Heart left ventricle (tissue), 16 donors: ENCODE data around the gene FZD1. TPM values are rescaled to one million over a fixed set of nuclear protein-coding genes. Genes with fewer than 3 reads are reported as not detected.

ENCODE experiments used
- ATAC-seq, 4 donors: fragments of 200-7000 bp; cut with Tn5 transposase; one replicate each; pipeline ENCODE4 v1.9.1; 2020 to 2022; ENCODE audit warnings: moderate library complexity in 4 of 4, mild to moderate bottlenecking in 3 of 4, moderate number of reproducible peaks in 1 of 4
- DNase-seq, 5 donors: peaks; one replicate each; pipeline ENCODE4 v3.0.0-alpha.2; 2020
- H3K27ac ChIP-seq, 12 donors: fragments of 200-600 bp; sonication (generic) in 4 of 12; one replicate each; pipeline versions ENCODE4 v1.5.0 to v1.8.0; 2016 to 2022; ENCODE audit warnings: mild to moderate bottlenecking in 2 of 12
- H3K27me3 ChIP-seq, 9 donors: fragments of 200-600 bp; sonication (generic) in 2 of 9; one replicate each; pipeline versions ENCODE4 v1.5.1 to v1.8.0; 2016 to 2022; ENCODE audit warnings: mild to moderate bottlenecking in 3 of 9
- H3K36me3 ChIP-seq, 9 donors: fragments of 200-600 bp; sonication (generic) in 2 of 9; one replicate each; pipeline versions ENCODE4 v1.5.0 to v1.8.0; 2018 to 2022; ENCODE audit warnings: mild to moderate bottlenecking in 2 of 9
- H3K4me1 ChIP-seq, 12 donors: fragments of 200-600 bp; sonication (generic) in 4 of 12; one replicate each; pipeline versions ENCODE4 v1.5.0 to v1.8.0; 2016 to 2022; ENCODE audit warnings: mild to moderate bottlenecking in 3 of 12
- H3K4me3 ChIP-seq, 12 donors: fragments of 200-600 bp; sonication (generic) in 4 of 12; one replicate each; pipeline versions ENCODE4 v1.5.0 to v1.8.0; 2017 to 2022; ENCODE audit warnings: mild to moderate bottlenecking in 9 of 12, moderate library complexity in 4 of 12
- H3K9me3 ChIP-seq, 12 donors: fragments of 200-600 bp; sonication (generic) in 4 of 12; one replicate each; pipeline versions ENCODE4 v1.5.0 to v1.8.0; 2016 to 2022; ENCODE audit warnings: mild to moderate bottlenecking in 1 of 12
- POLR2A ChIP-seq, 2 donors: fragments of 450-650 bp; IDR thresholded peaks; one replicate each; pipeline ENCODE4 v1.6.1; 2017; ENCODE audit warnings: antibody characterized with exemption in 2 of 2, mild to moderate bottlenecking in 2 of 2, moderate library complexity in 2 of 2
- WGBS, 4 donors: extraction: QIAGEN DNeasy Blood & Tissue Kit in 2 of 4; methylation state at CpG; one replicate each; pipeline versions ENCODE4 v1.1.5 to v1.1.7; 2013 to 2018; 5-methylcytosine and 5-hydroxymethylcytosine counted together
- intact Hi-C, 10 donors: fragments of 100-400 bp; cut with DNase I; formaldehyde crosslinking; loops; one replicate each; pipeline versions ENCODE4 v1.11.1 to v1.14.2; 2022
- long read RNA-seq, 3 donors: library from polyadenylated mRNA; unstranded; transcript quantifications; one replicate each; pipeline ENCODE4 v2.0.0, GENCODE V29; 2020 to 2021
- polyA plus RNA-seq, 2 donors: library from polyadenylated mRNA; stranded (reverse); fragments of 200-250 nt; gene quantifications; one replicate each; pipeline ENCODE4 v1.2.3, GENCODE V29; 2013
- total RNA-seq, 9 donors: library from RNA; depleted of rRNA in 2 of 9; stranded (reverse); fragments of >200 nt in 2 of 9; fragmentation: NEBNext Ultra II Directional in 3 of 9; extraction: Animal tissue kit (Norgen Biotek cat#: 25700) in 3 of 9; gene quantifications; one replicate each; pipeline versions ENCODE4 v1.1.0 to v1.2.4, GENCODE V29; 2016 to 2023
- TF ChIP-seq, protein P1 (sequence below), 12 donors: fragments of 200-600 bp; sonication (generic) in 4 of 12; IDR thresholded peaks; one replicate each; pipeline versions ENCODE4 v1.5.0 to v1.8.0; 2018 to 2022; ENCODE audit warnings: antibody characterized with exemption in 12 of 12, mild to moderate bottlenecking in 5 of 12
- donor health status: ischemic (EF 13 %, LVEDD 7.1; RV severe dilation, severe dysfunction).
- donor health status: healthy with polysubstance abuse.
- donor health status: DM: no; HTN: yes; CAD: no.
- donor health status: DM: no; HTN: no; CAD: no.
- donor health status: ischemic (EF 25% LVEDD 6.9; RV normal size, moderate dysfunction).
- donor health status: ischemic (EF 25% LVEDD 5.7; RV mildly dilated, moderate dysfunction).
- donor health status: healthy.
- donor health status: DM: yes; HTN: yes; CAD: no.
- donor health status: ischemic (EF 35%, LVEDD 5.7; RV mildly dilated, moderate dysfunction).
- donor health status: nonischemic (EF 11% LVEDD 7.7; RV severe dilation, severe dysfunction).
- donor health status: DM: yes; HTN: yes; CAD: no.
- donor health status: PGD.
- donor health status: ischemic (EF 29% LVEDD 5.4; RV normal size, mild dysfunction).
- donor health status: nonischemic (EF 23%, LVEDD 6.1; RV moderate dilation, normal function).

Gene FZD1
- total RNA-seq (10 to 100 TPM; 11.5 to 29.8 (median 17.9) TPM), polyA plus RNA-seq (1 to 10 TPM; 4.7 to 9.9 TPM)
- long read RNA-seq, donor 1, full-length matches to known transcripts = 134 of 134 reads
- long read RNA-seq, donor 1, partial matches to known transcripts = 0 of 134 reads
- long read RNA-seq, donor 1, other reads (novel, unspliced or antisense) = 0 of 134 reads
- long read RNA-seq, donor 2, full-length matches to known transcripts = 35 of 35 reads
- long read RNA-seq, donor 2, partial matches to known transcripts = 0 of 35 reads
- long read RNA-seq, donor 2, other reads (novel, unspliced or antisense) = 0 of 35 reads
- long read RNA-seq, donor 3, full-length matches to known transcripts = 101 of 101 reads
- long read RNA-seq, donor 3, partial matches to known transcripts = 0 of 101 reads
- long read RNA-seq, donor 3, other reads (novel, unspliced or antisense) = 0 of 101 reads

DNA sequence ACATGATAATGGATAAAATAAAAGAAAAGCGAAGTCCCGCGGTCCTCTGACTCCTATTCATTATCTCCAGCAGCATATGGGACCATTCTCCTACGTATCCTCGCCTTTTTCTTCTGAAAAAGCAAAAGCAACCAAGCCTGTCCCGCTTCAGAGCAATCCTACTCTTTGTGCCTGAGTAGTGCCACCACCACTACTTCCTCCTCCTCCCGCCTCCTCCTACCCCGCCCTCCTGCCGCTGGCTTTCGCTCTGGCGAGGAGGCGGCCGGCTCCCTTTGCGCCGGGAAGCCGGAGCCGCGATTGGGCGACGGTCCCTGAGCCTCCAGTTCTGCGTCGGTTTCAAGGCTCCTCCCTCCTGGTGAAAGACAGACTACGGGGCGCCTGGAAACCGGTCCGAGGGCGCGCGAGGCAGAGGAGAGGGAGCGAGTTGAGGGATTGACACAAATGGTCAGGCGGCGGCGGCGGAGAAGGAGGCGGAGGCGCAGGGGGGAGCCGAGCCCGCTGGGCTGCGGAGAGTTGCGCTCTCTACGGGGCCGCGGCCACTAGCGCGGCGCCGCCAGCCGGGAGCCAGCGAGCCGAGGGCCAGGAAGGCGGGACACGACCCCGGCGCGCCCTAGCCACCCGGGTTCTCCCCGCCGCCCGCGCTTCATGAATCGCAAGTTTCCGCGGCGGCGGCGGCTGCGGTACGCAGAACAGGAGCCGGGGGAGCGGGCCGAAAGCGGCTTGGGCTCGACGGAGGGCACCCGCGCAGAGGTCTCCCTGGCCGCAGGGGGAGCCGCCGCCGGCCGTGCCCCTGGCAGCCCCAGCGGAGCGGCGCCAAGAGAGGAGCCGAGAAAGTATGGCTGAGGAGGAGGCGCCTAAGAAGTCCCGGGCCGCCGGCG is at the start of gene FZD1:
Gene FZD1, plus strand, starts transcription at position 388 of the 878 bp plus-strand sequence. Its CDS starts 448 bp downstream, at position 836.
- Histone ChIP-seq H3K36me3 (no peaks in the 10 kb centered on the region), H3K9me3 (no peaks in the 10 kb centered on the region), H3K27me3 (peaks cover 0 to 15% (median 0%) of the 10 kb centered on the region in 9 donors), H3K4me3 (peak within 1 kb of the TSS; percentile 77 to 95 (median 86)), H3K27ac (peak within 1 kb of the TSS; percentile 91 to 97 (median 95)), H3K4me1 (peaks cover 0 to 35% (median 18%) of the 10 kb centered on the region in 12 donors)
- ATAC-seq (peak; percentile 95 to 97 (median 97)), DNase-seq (peak; percentile 97 to 98 (median 97))
- intact Hi-C loops = loop anchor here in 7 of 10 donors (1.0 to 10.0 kb wide), 8 partner anchors 172 to 618 kb away; partner anchors contain the start of gene MTERF1 (in 1 of the 7)
- TF ChIP-seq, protein P1, sequence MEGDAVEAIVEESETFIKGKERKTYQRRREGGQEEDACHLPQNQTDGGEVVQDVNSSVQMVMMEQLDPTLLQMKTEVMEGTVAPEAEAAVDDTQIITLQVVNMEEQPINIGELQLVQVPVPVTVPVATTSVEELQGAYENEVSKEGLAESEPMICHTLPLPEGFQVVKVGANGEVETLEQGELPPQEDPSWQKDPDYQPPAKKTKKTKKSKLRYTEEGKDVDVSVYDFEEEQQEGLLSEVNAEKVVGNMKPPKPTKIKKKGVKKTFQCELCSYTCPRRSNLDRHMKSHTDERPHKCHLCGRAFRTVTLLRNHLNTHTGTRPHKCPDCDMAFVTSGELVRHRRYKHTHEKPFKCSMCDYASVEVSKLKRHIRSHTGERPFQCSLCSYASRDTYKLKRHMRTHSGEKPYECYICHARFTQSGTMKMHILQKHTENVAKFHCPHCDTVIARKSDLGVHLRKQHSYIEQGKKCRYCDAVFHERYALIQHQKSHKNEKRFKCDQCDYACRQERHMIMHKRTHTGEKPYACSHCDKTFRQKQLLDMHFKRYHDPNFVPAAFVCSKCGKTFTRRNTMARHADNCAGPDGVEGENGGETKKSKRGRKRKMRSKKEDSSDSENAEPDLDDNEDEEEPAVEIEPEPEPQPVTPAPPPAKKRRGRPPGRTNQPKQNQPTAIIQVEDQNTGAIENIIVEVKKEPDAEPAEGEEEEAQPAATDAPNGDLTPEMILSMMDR (IDR thresholded peaks at IDR 0.05) = peak in 3 of 12 donors; percentile 5 to 30 (median 19)
- TF ChIP-seq POLR2A (IDR thresholded peaks at IDR 0.05) = peak in 1 of 2 donors; percentile 87
- WGBS, 4 donors = 0 to 1% (median 0%) methylated on average over 70 to 90 of the region's 90 CpGs

DNA sequence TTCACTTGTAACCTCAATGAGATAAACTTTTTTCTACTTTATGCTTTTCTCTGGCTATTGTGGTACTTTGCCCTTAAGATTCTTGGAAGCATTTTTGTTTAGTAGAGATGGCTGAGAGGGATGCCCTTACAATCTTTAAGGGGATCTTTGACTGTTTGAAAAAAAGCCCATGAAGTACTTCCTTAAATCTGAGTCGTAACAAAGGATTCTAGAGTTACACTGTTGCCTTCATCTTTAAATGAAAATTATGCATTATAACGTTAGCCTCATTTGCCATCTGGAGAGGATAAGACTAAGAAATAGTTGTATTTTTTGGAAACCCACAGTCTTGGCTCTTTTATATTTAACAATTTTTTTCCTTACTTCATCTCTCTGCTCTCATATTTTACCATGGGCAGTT is 37.8 kb upstream of the FZD1 start:
- TF ChIP-seq POLR2A (IDR thresholded peaks at IDR 0.05) = no peak
- TF ChIP-seq, protein P1 (IDR thresholded peaks at IDR 0.05) = no peak
- Histone ChIP-seq H3K4me1 (no peaks in the 10 kb centered on the region), H3K36me3 (no peaks in the 10 kb centered on the region), H3K27me3 (no peaks in the 10 kb centered on the region), H3K27ac (no peak overlapping the region), H3K9me3 (peaks cover 0 to 8% (median 0%) of the 10 kb centered on the region in 12 donors), H3K4me3 (no peak overlapping the region)
- DNase-seq = no peak
- no peak for ATAC-seq
- WGBS, 4 donors = 72 to 83% (median 80%) methylated on average over 2 of the region's 2 CpGs
- intact Hi-C loops = no loop called here

DNA sequence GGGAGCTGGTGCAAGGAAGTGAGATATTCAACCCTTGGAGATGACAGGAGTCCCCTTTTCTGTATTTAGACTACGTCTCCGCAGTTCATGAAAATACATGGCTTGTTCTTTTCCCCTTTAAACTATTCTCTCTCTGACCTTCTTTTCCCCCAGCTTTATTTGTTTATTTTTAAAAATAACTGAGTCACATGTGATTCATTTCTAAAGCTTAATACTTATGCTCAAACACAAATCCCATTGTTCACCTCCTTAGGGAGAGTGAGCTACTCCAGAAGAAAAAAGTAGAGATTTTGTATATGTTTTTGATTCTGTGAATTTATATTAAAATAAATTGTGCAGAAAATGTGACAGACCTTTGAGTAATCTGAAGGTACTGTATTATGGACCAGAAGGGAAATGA is 35.9 kb upstream of the FZD1 start:
- Histone ChIP-seq H3K9me3 (peaks cover 0 to 8% (median 0%) of the 10 kb centered on the region in 12 donors), H3K27ac (no peak overlapping the region), H3K36me3 (no peaks in the 10 kb centered on the region), H3K27me3 (no peaks in the 10 kb centered on the region), H3K4me1 (no peaks in the 10 kb centered on the region), H3K4me3 (no peak overlapping the region)
- intact Hi-C loops = no loop called here
- no peak for ATAC-seq
- WGBS, 4 donors = 81 to 92% (median 86%) methylated on average over 2 of the region's 2 CpGs
- DNase-seq = no peak
- TF ChIP-seq, protein P1 (IDR thresholded peaks at IDR 0.05) = no peak
- TF ChIP-seq POLR2A (IDR thresholded peaks at IDR 0.05) = no peak
